Cardiac fibroblast (primary cell): Measurements from ENCODE around the gene CCL21.

ENCODE experiments used
- DNase-seq, 2 donors: peaks; one replicate each; pipeline versions ENCODE4 v3.0.0 to v3.0.0-alpha.2; 2010; ENCODE audit warnings: low read depth in 2 of 2
- H3K4me3 ChIP-seq, 2 donors: replicated peaks in 1 of 2; 1 replicate in 1 of 2; 2 replicates in 1 of 2; pipeline ENCODE4 v1.5.1; 2011; ENCODE audit warnings: low read depth in 2 of 2, low read length in 2 of 2, mild to moderate bottlenecking in 2 of 2, moderate library complexity in 1 of 2
- CTCF ChIP-seq: IDR thresholded peaks from one replicate; pipeline ENCODE4 v1.5.1; 2011; ENCODE audit warnings: low read depth, mild to moderate bottlenecking, low read length, inconsistent platforms

The CCL21 gene

GRCh38 chr9:34671307-34671706, 38.6 kb downstream of the CCL21 start:
- H3K4me3 ChIP-seq: no peak overlapping the region
- no peak for DNase-seq
- TF ChIP-seq CTCF: no peak

GRCh38 chr9:34669809-34670562, 40.0 kb downstream of the CCL21 start:
- H3K4me3 ChIP-seq: no peak overlapping the region
- no peak for DNase-seq
- no peak for TF ChIP-seq CTCF

- peak; percentile 96 to 98 for DNase-seq
- TF ChIP-seq CTCF: no peak
- H3K4me3 ChIP-seq: peak overlapping the region; percentile 80 to 87
These were observed 44.3 kb downstream of the CCL21 start for GRCh38 chr9:34665381-34666250.

- H3K4me3 ChIP-seq: peak overlapping the region; percentile 61 to 62
- DNase-seq: no peak
- TF ChIP-seq CTCF: no peak
These were observed 44.9 kb downstream of the CCL21 start for GRCh38 chr9:34665067-34665380.

- peak; percentile 93 for TF ChIP-seq CTCF
- H3K4me3 ChIP-seq: peak overlapping the region; percentile 61 to 62
- DNase-seq: peak; percentile 80 to 87
These were observed 45.5 kb downstream of the CCL21 start for GRCh38 chr9:34664281-34665066.

- no peak for TF ChIP-seq CTCF
- no peak for DNase-seq
- no peak overlapping the region for H3K4me3 ChIP-seq
These were observed 46.7 kb downstream of the CCL21 start for GRCh38 chr9:34663303-34663605.
